AG20443 (cell line): ENCODE measurements around the gene C1QTNF8.

Source experiments
- DNase-seq: peaks from one replicate; pipeline ENCODE4 v3.0.0; 2012; ENCODE audit warnings: low spot score, mixed read lengths

C1QTNF8 gene

DNA sequence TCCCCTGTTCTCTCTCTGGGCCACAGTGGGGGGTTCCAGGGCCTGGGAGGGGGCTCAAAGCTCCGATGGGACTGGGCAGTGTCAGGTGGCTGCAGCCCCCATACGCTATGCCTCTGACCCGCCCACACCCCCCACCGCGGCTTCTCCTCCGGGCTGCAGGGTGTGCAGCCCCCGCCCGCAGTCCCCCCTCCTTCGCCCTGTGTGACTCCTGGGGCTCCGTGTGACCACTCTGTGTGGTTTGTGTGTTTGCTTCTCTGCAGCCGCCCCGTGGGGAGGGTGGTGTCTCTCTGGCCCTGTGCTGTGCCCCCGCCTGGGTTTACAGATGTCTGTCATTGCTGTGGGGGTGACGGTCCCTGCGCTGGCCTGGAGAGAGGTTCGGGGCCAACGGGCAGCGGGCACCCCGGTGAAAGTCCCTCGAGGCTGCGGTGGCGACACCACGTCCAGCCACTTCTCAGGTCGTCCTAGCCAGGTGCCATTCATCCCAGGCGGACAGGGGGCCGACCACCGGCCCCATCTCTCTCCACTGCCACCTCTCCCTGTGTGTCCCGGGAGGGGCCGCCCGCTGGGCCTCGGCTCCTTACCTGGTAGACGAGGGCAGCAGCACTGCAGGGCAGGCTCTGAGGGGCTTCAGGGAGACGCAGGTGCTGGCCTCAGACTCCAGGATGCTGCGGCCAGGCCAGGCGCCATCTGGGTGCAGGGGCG is 18.0 kb downstream of the C1QTNF8 start:
- DNase-seq, result no peak

- DNase-seq, result no peak
These were observed 19.1 kb downstream of the C1QTNF8 start for GRCh38 chr16:1076801-1077576.

DNA sequence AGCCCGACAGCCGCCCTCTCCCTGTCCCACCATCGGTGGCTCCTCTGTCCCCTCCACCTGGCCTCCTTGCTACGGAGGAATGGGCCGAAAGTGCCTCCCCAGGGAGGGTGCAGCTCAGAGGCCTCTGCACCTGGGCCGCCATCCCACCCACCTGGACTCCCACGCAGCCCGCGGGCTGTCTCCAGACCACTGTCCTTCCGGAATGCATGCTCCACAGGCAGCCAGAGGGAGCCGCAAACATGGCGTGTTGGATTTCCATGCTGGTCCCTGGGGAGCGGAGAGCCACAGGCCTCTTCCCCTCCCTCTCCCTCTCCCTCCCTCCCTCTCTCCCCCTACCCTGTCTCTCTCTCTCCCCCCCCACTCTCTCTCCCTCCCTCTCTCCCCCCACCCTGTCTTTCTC is 20.5 kb downstream of the C1QTNF8 start:
- no peak for DNase-seq

DNA sequence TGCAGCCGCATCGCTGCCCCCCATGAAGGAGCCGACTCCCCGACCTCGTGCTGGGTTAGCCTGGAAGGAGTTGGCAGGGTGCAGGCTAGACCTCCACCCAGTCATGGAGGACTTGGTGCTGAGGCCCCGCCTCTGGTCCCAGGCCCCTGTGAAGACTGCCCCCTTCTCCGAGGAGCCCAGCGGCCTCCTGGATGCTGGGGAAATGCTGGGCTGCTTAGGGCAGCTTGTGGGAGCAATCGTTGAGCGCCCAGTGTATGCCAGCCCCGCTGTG is 21.7 kb downstream of the C1QTNF8 start:
- no peak for DNase-seq

DNA sequence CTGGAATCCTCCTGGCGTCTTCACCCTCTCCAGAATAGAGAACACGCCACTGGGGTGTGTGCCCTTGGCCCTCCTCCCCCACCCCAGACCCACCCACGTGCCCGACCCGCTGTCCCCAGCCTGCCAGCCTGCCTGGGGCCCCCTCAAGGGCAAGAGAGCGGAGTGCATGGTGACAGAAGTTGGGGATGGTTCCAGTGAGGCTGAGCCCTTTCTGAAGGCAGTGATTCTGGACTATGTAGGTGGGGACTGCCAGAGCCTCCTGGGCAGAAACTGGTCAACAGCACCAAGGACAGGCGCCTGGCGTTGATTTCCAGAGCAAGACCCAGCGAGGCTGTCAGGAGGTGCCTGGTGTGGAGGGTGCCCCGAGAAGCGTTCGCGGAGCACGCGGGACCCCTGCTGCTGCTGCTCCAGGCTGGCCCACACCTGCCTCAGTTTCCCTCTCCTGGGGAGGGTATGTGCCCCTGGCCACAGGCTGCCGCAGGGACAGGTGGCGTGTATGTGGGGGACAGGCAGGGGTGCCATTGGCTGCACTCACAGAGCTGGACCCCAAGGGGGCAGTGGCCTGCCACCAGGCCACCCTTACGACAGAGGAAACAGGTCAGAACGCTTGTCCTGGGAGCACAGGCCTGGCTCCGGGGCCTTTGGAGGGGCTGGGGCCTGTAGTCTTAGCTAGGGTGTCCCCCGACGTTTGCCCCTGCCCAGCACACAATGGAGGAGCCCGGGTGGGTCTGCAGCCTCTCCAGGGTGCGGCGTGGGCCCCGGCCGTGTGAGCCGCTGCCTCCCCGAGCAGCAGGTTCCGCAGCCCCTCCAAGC is 22.3 kb downstream of the C1QTNF8 start:
- DNase-seq, result no peak

DNA sequence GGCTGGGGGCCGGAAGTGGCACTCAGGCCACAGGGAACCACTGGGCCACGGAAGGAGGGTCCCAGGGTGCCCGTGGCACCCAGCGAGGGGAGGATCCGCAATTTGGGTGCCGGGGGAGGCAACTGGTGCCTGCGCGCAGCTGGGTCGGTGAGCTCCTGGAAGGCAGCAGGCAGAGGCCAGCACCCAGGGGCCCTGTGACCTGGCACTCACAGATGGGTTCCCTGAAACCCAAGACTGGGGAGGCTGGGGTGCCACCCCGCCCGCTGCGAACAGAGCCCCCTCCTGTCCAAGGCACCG is 22.8 kb downstream of the C1QTNF8 start:
- no peak for DNase-seq

- no peak for DNase-seq
These were observed 23.4 kb downstream of the C1QTNF8 start, which contains the start of gene SSTR5 for GRCh38 chr16:1072526-1073261. SSTR5 (plus strand) TSS chr16:1072747; CDS start chr16:1078869, 6,122 bp downstream.

- DNase-seq, result no peak
These were observed 24.4 kb downstream of the C1QTNF8 start for GRCh38 chr16:1071561-1072225.

- DNase-seq, result no peak
These were observed 25.1 kb downstream of the C1QTNF8 start for GRCh38 chr16:1070864-1071408.

GRCh38 chr16:1070084-1070863 is 25.8 kb downstream of the C1QTNF8 start:
- DNase-seq, result no peak

DNA sequence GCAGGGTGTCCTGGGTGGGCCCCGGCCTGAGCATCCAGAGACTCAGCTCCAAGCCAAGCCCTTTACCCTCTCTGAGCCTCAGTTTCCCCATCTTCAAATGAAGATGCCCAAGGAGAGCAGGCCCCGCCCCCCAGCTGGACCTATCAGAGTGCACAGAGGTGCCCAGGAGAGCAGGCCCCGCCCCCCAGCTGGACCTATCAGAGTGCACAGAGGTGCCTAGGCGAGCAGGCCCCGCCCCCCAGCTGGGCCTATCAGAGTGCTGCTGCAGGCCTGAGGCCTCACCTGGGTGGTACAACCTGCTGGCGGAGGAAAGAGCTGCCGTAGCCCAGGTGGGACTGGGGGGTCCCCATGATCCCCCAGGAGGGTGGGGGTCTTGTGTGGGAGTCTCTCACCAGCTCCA is 26.9 kb downstream of the C1QTNF8 start:
- DNase-seq, result no peak

DNA sequence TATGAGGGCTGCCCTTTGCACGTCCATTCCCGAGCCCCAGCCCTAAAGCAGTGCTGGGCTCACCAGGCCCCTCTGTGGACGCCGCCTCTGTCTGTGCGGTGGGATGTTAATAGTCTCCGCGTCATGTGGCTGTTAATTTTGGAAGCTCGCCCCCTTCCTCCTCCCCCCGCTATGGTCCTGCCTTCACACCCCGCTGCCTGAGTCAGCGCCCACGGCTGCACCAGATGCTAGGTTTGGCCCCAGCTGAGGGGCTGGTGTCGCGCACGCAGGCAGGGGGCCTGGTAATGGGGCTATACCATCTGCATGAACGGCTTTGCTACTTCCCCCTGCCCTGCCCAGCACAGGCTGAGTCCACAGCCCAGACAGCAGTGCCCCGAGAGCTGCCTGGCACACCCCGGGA is 27.6 kb downstream of the C1QTNF8 start:
- DNase-seq, result no peak

GRCh38 chr16:1067629-1068028 is 28.4 kb downstream of the C1QTNF8 start:
- DNase-seq, result no peak

DNA sequence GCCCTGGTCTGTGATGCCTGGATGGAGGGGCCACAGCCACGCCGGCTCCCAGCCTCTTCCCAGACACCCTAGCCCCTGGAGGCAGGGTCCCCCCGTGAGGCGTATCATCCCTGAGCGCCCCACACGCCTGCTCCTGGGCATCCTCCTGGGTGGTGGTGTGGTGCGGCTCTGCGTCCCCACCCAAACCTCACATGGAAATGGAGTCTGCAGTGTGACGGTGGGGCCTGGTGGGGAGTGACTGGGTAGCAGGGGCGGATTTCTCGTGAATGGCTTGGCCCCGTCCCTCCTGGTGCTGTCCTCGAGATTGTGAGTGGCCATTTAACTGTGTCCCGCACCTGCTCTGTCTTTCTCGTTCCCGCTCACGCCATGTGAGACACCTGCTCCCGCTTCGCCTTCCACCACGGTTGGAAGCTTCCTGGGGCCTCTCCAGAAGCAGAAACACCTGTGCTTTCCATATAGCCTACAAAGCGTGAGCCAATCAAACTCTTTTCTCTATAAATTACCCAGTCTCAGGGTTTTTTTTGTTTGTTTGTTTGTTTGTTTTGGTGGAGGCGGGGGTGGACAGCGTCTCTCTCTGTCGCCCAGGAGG is 29.4 kb downstream of the C1QTNF8 start:
- no peak for DNase-seq

- no peak for DNase-seq
These were observed 30.4 kb downstream of the C1QTNF8 start for GRCh38 chr16:1065469-1066128.

DNA sequence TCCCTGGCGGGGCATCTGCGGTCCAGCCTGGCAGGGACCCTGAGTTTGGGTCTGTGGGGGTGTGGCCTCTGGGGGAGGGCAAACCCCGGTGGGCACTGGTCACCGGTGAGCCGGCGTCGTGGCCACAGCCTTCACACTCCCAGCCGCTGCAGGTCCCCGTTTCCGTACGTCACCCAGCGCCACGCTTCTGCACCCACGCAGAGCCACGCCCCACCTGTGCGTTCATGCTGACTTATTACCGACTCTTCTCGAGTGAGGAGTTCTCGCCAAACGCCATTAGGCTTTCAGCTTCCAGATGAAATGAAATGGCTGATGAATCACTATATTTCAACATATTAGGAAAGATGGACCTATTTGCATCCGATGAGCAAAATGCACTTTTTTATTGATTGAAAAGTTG is 32.3 kb downstream of the C1QTNF8 start:
- no peak for DNase-seq

DNA sequence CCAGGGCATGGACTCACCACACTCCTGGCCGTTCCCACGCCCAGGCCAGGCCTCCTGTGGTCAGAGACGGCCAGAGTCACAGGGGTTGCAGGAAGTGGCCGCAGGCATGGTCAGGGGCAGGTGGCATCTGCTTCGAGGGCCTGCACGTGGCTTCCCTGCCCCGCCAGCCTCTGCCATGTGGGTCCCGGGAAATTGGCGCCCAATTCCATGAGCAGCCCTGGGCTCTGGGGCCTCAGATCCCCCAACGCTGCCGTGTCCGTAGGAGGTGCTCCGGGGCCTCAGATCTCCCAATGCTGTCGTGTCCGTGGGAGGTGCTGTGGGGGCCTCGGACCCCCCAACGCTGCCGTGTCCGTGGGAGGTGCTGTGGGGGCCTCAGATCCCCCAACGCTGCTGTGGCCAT is 33.1 kb downstream of the C1QTNF8 start:
- no peak for DNase-seq

DNA sequence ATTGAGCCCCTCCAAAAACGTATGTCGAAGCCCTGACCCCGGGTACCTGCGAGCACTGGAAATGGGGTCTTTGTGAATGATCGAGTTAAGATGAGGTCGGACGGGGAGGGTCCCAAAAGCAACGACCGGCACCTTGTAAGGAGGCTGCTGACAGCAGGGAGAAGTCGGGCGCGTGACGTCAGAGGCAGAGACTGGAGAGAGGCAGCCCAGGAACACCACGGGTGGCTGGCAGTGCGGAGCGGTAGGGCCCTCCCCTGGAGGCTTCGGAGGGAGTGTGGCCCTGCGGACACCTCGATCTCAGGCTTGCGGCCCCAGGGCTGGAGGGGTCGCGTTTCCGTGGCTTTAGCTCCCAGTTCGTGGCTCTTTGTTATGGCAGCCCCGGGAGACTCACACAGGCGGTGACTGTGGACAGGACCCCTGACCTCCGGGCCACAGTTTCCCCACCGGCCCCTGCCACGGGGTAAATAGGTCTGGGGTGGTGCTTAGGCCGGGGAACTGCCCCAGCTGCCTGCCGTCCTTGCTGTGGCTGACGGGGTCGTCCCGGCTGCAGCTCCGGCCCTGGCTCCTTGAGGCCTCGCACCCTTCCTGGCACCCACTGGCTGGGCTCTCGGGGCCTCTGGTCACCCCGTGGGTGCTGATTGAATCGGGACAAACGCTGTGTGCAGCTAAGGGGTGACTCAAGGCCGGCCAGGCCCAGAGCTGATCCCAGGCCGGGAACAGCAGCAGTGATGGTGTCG is 34.1 kb downstream of the C1QTNF8 start:
- DNase-seq, result no peak
